Measurements from ENCODE around the gene RRM2.

Gene RRM2

GRCh38 chr2:10122500-10123280, at the start of gene RRM2:
RRM2 (plus strand) TSS chr2:10122739; CDS start chr2:10122799, 60 bp downstream.
- DNase-seq, result peak; percentile 82

- no peak for DNase-seq
These were observed 48.8 kb upstream of the RRM2 start for GRCh38 chr2:10073706-10074105.

- DNase-seq, result no peak
These were observed 47.4 kb upstream of the RRM2 start for GRCh38 chr2:10075101-10075500.

- DNase-seq, result no peak
These were observed 46.8 kb upstream of the RRM2 start for GRCh38 chr2:10075571-10076209.

GRCh38 chr2:10076511-10076910, 46.0 kb upstream of the RRM2 start:
- DNase-seq, result no peak

GRCh38 chr2:10076988-10077527, 45.5 kb upstream of the RRM2 start:
- DNase-seq, result no peak

GRCh38 chr2:10078001-10078400, 44.5 kb upstream of the RRM2 start:
- DNase-seq, result no peak

GRCh38 chr2:10078704-10079265, 43.8 kb upstream of the RRM2 start:
- no peak for DNase-seq

GRCh38 chr2:10079266-10079869, 43.2 kb upstream of the RRM2 start:
- DNase-seq, result no peak

GRCh38 chr2:10079870-10080535, 42.5 kb upstream of the RRM2 start, which contains the start of gene CYS1:
CYS1 (minus strand) TSS chr2:10080411; CDS start chr2:10080223, 188 bp downstream.
- DNase-seq, result no peak

- DNase-seq, result no peak
These were observed 41.8 kb upstream of the RRM2 start for GRCh38 chr2:10080536-10081304.

GRCh38 chr2:10083046-10083445, 39.5 kb upstream of the RRM2 start:
- DNase-seq, result no peak

- no peak for DNase-seq
These were observed 38.8 kb upstream of the RRM2 start for GRCh38 chr2:10083692-10084211.

- no peak for DNase-seq
These were observed 38.2 kb upstream of the RRM2 start for GRCh38 chr2:10084223-10084865.

- DNase-seq, result no peak
These were observed 37.4 kb upstream of the RRM2 start for GRCh38 chr2:10085043-10085667.

- DNase-seq, result no peak
These were observed 36.9 kb upstream of the RRM2 start for GRCh38 chr2:10085668-10086059.

GRCh38 chr2:10086950-10087349, 35.6 kb upstream of the RRM2 start:
- no peak for DNase-seq

GRCh38 chr2:10087360-10087759, 35.2 kb upstream of the RRM2 start:
- DNase-seq, result no peak

- DNase-seq, result no peak
These were observed 32.9 kb upstream of the RRM2 start for GRCh38 chr2:10089565-10090190.

GRCh38 chr2:10091182-10091888, 31.2 kb upstream of the RRM2 start:
- DNase-seq, result no peak
